GM12878 (cell line): ENCODE results near the gene SHLD3. TPM values are rescaled to one million over a fixed set of nuclear protein-coding genes. Genes with fewer than 3 reads are reported as not detected.

Experiments
- ATAC-seq: fragments of 200-7000 bp; cut with Tn5 transposase; 3 replicates; pipeline ENCODE4 v1.9.1; 2020; ENCODE audit warnings: mild to moderate bottlenecking, moderate library complexity
- BruUV-seq: library from RNA; stranded (reverse); fragments of 400-500 nt; replicated peaks from 2 replicates; lab custom pipeline; 2021; lab: Mats Ljungman, UMichigan
- CTCF ChIA-PET: fragments of 300-600 bp; sonication (Branson Sonifier 250); formaldehyde crosslinking; extraction: SDS; loops from one replicate; lab custom pipeline; 2021; ENCODE audit warnings: inconsistent platforms; lab: Yijun Ruan, JAX
- POLR2A ChIA-PET: fragments of 350-600 bp; formaldehyde crosslinking; extraction: SDS; loops from one replicate; lab custom pipeline; 2021; ENCODE audit warnings: inconsistent platforms; lab: Charles Lee
- RAD21 ChIA-PET: fragments of 300-600 bp; sonication (Branson Sonifier 250); formaldehyde crosslinking; loops from one replicate; lab custom pipeline; 2023; ENCODE audit warnings: antibody characterized with exemption; ENCODE audit not compliant: unreplicated experiment; lab: Charles Lee
- SMC1A ChIA-PET: fragments of 300-600 bp; sonication (Branson Sonifier 250); formaldehyde crosslinking; loops from one replicate; lab custom pipeline; 2023; ENCODE audit not compliant: unreplicated experiment, uncharacterized antibody; lab: Charles Lee
- DNase-seq: peaks from one replicate; pipeline ENCODE4 v3.0.0-alpha.2; 2011; ENCODE audit warnings: low read depth, low spot score
- FAIRE-seq: peaks from 3 replicates; lab custom pipeline; 2011; peaks lifted over from hg19 to GRCh38; lab: Jason Lieb, UNC
- H2AFZ ChIP-seq: 2 replicates; pipeline ENCODE4 v1.6.0; 2011; ENCODE audit warnings: low read depth, low read length, control low read depth; ENCODE audit not compliant: control insufficient read depth
- H3K27ac ChIP-seq: 2 replicates; pipeline ENCODE4 v1.5.1; 2011; ENCODE audit warnings: control low read depth; ENCODE audit not compliant: control insufficient read depth, insufficient read depth
- H3K27me3 ChIP-seq, 2 experiments: replicated peaks in 1 of 2; 2 replicates each; pipeline versions ENCODE4 v1.6.0 to v1.6.1; 2011; ENCODE audit warnings: low read length in 1 of 2; ENCODE audit not compliant: control insufficient read depth in 2 of 2, insufficient read depth in 2 of 2
- H3K36me3 ChIP-seq, 2 experiments: 2 replicates each; pipeline ENCODE4 v1.5.1; 2011; ENCODE audit warnings: low read length in 1 of 2; ENCODE audit not compliant: control insufficient read depth in 2 of 2, insufficient read depth in 2 of 2
- H3K4me1 ChIP-seq: 2 replicates; pipeline ENCODE4 v1.6.1; 2011; ENCODE audit warnings: mild to moderate bottlenecking, low read length, moderate library complexity, mixed read lengths; ENCODE audit not compliant: control insufficient read depth, insufficient read depth
- H3K4me2 ChIP-seq: 2 replicates; pipeline ENCODE4 v1.6.0; 2011; ENCODE audit warnings: control low read depth; ENCODE audit not compliant: control insufficient read depth, insufficient read depth
- H3K4me3 ChIP-seq: fragments of 200-600 bp; sonication (generic); 2 replicates; pipeline ENCODE4 v1.5.1; 2016
- H3K79me2 ChIP-seq: 2 replicates; pipeline ENCODE4 v1.6.0; 2011; ENCODE audit warnings: low read length; ENCODE audit not compliant: control insufficient read depth, insufficient read depth
- H3K9ac ChIP-seq: 2 replicates; pipeline ENCODE4 v1.8.0; 2011; ENCODE audit warnings: low read length, control low read depth, mixed read lengths; ENCODE audit not compliant: control insufficient read depth, insufficient read depth
- H3K9me3 ChIP-seq: replicated peaks from 3 replicates; pipeline ENCODE4 v1.5.1; 2011; ENCODE audit warnings: mild to moderate bottlenecking, low read length; ENCODE audit not compliant: control insufficient read depth, insufficient read depth
- H4K20me1 ChIP-seq: 2 replicates; pipeline ENCODE4 v1.6.0; 2011; ENCODE audit not compliant: control insufficient read depth, insufficient read depth
- RELA ChIP-seq: fragments of 450-650 bp; IDR thresholded peaks from 2 replicates; pipeline ENCODE4 v1.8.0; 2014; ENCODE audit warnings: borderline replicate concordance; ENCODE audit not compliant: partially characterized antibody
- RUNX3 ChIP-seq: IDR thresholded peaks from 2 replicates; pipeline ENCODE4 v1.6.1; 2012; ENCODE audit warnings: low read length, inconsistent platforms
- TCF7 ChIP-seq: IDR thresholded peaks from 2 replicates; pipeline ENCODE4 v1.6.1; 2014; ENCODE audit warnings: antibody characterized with exemption, borderline replicate concordance
- YY1 ChIP-seq: IDR thresholded peaks from 2 replicates; pipeline ENCODE4 v1.6.1; 2011; ENCODE audit warnings: low read depth, mild to moderate bottlenecking, low read length
- WGBS: methylation state at CpG from one replicate; pipeline ENCODE4 v1.1.6; 2016; ENCODE audit warnings: low lambda C conversion rate; ENCODE audit not compliant: insufficient replicate concordance, insufficient coverage; ENCODE audit errors: missing lambda C conversion rate; 5-methylcytosine and 5-hydroxymethylcytosine counted together
- in situ Hi-C: fragments of 300-500 bp; cut with MboI; formaldehyde crosslinking; loops from 9 replicates; pipeline ENCODE4 v1.14.3; 2018; ENCODE audit warnings: mixed read lengths
- intact Hi-C: fragments of 100-400 bp; cut with micrococcal nuclease; formaldehyde crosslinking; loops from one replicate; pipeline ENCODE4 v1.14.2; 2022; ENCODE audit not compliant: unreplicated experiment
- polyA plus RNA-seq, 11 experiments: library from polyadenylated mRNA; depleted of rRNA in 4 of 11; unstranded in 6 of 11; stranded (reverse) in 5 of 11; fragments of >200 nt; fragmentation: Nextera tagmentation in 4 of 11; fragmentation: Illumina TruSeq in 1 of 11; extraction: Ambion mirVana in 4 of 11; extraction: Trizol in 1 of 11; gene quantifications; 1 replicate in 1 of 11; 2 replicates in 10 of 11; pipeline versions ENCODE4 v1.2.1 to v1.2.3, GENCODE V29; 2011 to 2016; ENCODE audit warnings: inconsistent platforms in 2 of 11, missing spikeins in 2 of 11, low read depth in 1 of 11
- total RNA-seq, 4 experiments: library from RNA; depleted of rRNA in 3 of 4; stranded (reverse); fragments of >200 nt in 3 of 4; fragmentation: Illumina TruSeq in 1 of 4; extraction: Trizol in 1 of 4; gene quantifications; 2 replicates each; pipeline versions ENCODE4 v1.2.1 to v1.2.3, GENCODE V29; 2013 to 2021
- TF ChIP-seq, protein P1 (sequence below): fragments of 450-650 bp; IDR thresholded peaks from 2 replicates; pipeline ENCODE4 v1.6.1; 2017; ENCODE audit warnings: mild to moderate bottlenecking, moderate library complexity
- TF ChIP-seq, protein P2 (sequence below): IDR thresholded peaks from 2 replicates; pipeline ENCODE4 v1.6.1; 2012; ENCODE audit warnings: low read depth, low read length, improper control_type of control experiment

Gene SHLD3
- total and polyA plus RNA-seq, 10 of the 15 experiments (the other 5 are each of a cell fraction or from before 2014, with no cell fraction given): 3.1 to 9.2 (median 5.7) TPM

DNA sequence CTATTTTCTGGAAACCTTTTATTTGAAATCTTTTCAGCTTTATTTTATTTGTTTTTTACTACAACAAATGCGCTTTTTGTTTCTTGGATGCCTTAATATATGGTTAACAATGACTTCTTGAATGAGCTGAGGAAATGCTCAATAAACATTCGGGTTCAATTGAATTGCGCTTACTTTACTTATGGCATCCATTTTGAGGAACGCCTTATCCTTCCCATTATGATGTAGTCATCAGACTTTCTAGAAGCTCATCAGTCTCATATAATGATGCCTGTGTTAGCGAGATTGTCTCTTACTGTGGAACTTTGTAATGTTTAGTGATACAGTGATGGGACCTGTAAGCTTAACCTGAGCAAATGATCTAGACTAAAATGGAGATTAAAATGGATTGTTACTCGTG is 916 bp downstream of the SHLD3 start:
- intact Hi-C loops: loop anchor here (2.0 kb wide), 1 partner anchor 301 kb away; the partner anchor contains the start of gene ERBIN
- WGBS: 63% methylated on average over 6 of the region's 6 CpGs
- BruUV-seq: no TSS peak
- Histone ChIP-seq H3K27ac (no peak overlapping the region), H4K20me1 (no peaks in the 10 kb centered on the region), H3K4me1 (no peaks in the 10 kb centered on the region), H3K9ac (peak overlapping the region; percentile 91), H3K4me2 (peak overlapping the region; percentile 80), H3K79me2 (peaks cover 51% of the 10 kb centered on the region), H3K36me3 (peaks cover 0 to 3% of the 10 kb centered on the region in 2 experiments; a peak in 1 of 4 replicates), H3K27me3 (no peaks in the 10 kb centered on the region), H3K9me3 (no peaks in the 10 kb centered on the region), H3K4me3 (peak overlapping the region; percentile 88), H2AFZ (no peak overlapping the region)
- ChIA-PET POLR2A (interaction anchor here (0.6 to 1.0 kb wide), 2 partner anchors 16 to 496 kb away, joined by 3 read pairs; no protein-coding TSS in a partner anchor), CTCF (interaction anchor here (1.1 kb wide), 1 partner anchor 102 kb away, joined by 3 read pairs; no protein-coding TSS in a partner anchor), RAD21 (interaction anchor here (0.9 kb wide), 1 partner anchor 63 kb away, joined by 4 read pairs; no protein-coding TSS in a partner anchor), SMC1A (interaction anchor here (0.7 to 1.4 kb wide), 3 partner anchors 22 to 1349 kb away, joined by 3 read pairs; no protein-coding TSS in a partner anchor)
- DNase-seq: no peak
- no peak for FAIRE-seq
- ATAC-seq: no peak
- in situ Hi-C loops: no loop called here
- TF ChIP-seq, protein P1, sequence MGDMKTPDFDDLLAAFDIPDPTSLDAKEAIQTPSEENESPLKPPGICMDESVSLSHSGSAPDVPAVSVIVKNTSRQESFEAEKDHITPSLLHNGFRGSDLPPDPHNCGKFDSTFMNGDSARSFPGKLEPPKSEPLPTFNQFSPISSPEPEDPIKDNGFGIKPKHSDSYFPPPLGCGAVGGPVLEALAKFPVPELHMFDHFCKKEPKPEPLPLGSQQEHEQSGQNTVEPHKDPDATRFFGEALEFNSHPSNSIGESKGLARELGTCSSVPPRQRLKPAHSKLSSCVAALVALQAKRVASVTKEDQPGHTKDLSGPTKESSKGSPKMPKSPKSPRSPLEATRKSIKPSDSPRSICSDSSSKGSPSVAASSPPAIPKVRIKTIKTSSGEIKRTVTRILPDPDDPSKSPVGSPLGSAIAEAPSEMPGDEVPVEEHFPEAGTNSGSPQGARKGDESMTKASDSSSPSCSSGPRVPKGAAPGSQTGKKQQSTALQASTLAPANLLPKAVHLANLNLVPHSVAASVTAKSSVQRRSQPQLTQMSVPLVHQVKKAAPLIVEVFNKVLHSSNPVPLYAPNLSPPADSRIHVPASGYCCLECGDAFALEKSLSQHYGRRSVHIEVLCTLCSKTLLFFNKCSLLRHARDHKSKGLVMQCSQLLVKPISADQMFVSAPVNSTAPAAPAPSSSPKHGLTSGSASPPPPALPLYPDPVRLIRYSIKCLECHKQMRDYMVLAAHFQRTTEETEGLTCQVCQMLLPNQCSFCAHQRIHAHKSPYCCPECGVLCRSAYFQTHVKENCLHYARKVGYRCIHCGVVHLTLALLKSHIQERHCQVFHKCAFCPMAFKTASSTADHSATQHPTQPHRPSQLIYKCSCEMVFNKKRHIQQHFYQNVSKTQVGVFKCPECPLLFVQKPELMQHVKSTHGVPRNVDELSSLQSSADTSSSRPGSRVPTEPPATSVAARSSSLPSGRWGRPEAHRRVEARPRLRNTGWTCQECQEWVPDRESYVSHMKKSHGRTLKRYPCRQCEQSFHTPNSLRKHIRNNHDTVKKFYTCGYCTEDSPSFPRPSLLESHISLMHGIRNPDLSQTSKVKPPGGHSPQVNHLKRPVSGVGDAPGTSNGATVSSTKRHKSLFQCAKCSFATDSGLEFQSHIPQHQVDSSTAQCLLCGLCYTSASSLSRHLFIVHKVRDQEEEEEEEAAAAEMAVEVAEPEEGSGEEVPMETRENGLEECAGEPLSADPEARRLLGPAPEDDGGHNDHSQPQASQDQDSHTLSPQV: no peak
- TF ChIP-seq, protein P2, sequence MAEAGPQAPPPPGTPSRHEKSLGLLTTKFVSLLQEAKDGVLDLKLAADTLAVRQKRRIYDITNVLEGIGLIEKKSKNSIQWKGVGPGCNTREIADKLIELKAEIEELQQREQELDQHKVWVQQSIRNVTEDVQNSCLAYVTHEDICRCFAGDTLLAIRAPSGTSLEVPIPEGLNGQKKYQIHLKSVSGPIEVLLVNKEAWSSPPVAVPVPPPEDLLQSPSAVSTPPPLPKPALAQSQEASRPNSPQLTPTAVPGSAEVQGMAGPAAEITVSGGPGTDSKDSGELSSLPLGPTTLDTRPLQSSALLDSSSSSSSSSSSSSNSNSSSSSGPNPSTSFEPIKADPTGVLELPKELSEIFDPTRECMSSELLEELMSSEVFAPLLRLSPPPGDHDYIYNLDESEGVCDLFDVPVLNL: no peak
- no peak for TF ChIP-seq RUNX3
- TF ChIP-seq RELA: no peak
- TF ChIP-seq TCF7: no peak
- TF ChIP-seq YY1: 0 out of 2 replicates have a peak, but pooled peaks have one; percentile 17
